Prostate gland (tissue), 2 donors: Measurements from ENCODE around the gene CCDC91.

Experiments used
- CTCF ChIP-seq, 4 experiments: fragments of 200-600 bp in 2 of 4; fragments of 450-650 bp in 2 of 4; sonication (generic) in 2 of 4; IDR thresholded peaks; 1 replicate in 3 of 4; 2 replicates in 1 of 4; pipeline ENCODE4 v1.5.1; 2016 to 2019; ENCODE audit warnings: antibody characterized with exemption in 4 of 4, mild to moderate bottlenecking in 2 of 4, moderate library complexity in 2 of 4
- POLR2A ChIP-seq: fragments of 450-650 bp; IDR thresholded peaks from one replicate; pipeline ENCODE4 v1.6.1; 2016; ENCODE audit warnings: antibody characterized with exemption, mild to moderate bottlenecking

- TF ChIP-seq CTCF (IDR thresholded peaks at IDR 0.05) (no peak), POLR2A (no peak)
Observed at GRCh38 chr12:28506271-28506670, 316.0 kb downstream of the CCDC91 start.
